K562 (cell line): ENCODE results near the gene CLDND2. TPM values are rescaled to one million over a fixed set of nuclear protein-coding genes. Genes with fewer than 3 reads are reported as not detected.
A peak's percentile ranks its signal among the peaks of the same experiment; 100 is the strongest.

Source experiments
- ASH1L ChIP-seq: fragments of 450-650 bp; IDR thresholded peaks from 2 replicates; pipeline ENCODE4 v1.6.1; 2018; ENCODE audit warnings: borderline replicate concordance, mild to moderate bottlenecking, low read depth; ENCODE audit not compliant: partially characterized antibody
- ATF1 ChIP-seq, 2 experiments: fragments of 450-650 bp in 1 of 2; IDR thresholded peaks; 2 replicates each; pipeline ENCODE4 v1.6.1; 2016; ENCODE audit warnings: missing compliant biosample characterization in 1 of 2, missing genetic modification characterization in 1 of 2
- CTBP1 ChIP-seq: fragments of 450-650 bp; IDR thresholded peaks from 2 replicates; pipeline ENCODE4 v1.6.1; 2016; ENCODE audit warnings: borderline replicate concordance
- HES1 ChIP-seq: fragments of 450-650 bp; IDR thresholded peaks from 2 replicates; pipeline ENCODE4 v1.6.1; 2016; ENCODE audit warnings: low read depth, mild to moderate bottlenecking, moderate library complexity
- KDM1A ChIP-seq, 2 experiments: fragments of 450-650 bp; IDR thresholded peaks; 2 replicates each; pipeline ENCODE4 v1.6.1; 2016; ENCODE audit warnings: mild to moderate bottlenecking in 2 of 2
- KHSRP ChIP-seq: fragments of 450-650 bp; IDR thresholded peaks from 2 replicates; pipeline ENCODE4 v1.6.1; 2017
- RBFOX2 ChIP-seq: fragments of 200-400 bp; formaldehyde crosslinking; IDR thresholded peaks from 2 replicates; pipeline ENCODE4 v1.6.1; 2017; ENCODE audit warnings: low read depth, mild to moderate bottlenecking, low read length, moderate library complexity
- SRSF3 ChIP-seq: fragments of 200-400 bp; formaldehyde crosslinking; IDR thresholded peaks from 2 replicates; pipeline ENCODE4 v1.6.1; 2016; ENCODE audit warnings: mild to moderate bottlenecking, low read length, moderate library complexity; ENCODE audit not compliant: insufficient read depth
- VEZF1 ChIP-seq: fragments of 200-800 bp; sonication (Bioruptor generic); IDR thresholded peaks from 2 replicates; pipeline ENCODE4 v1.6.1; 2017; ENCODE audit warnings: missing genetic modification characterization, missing compliant biosample characterization
- ZBTB33 ChIP-seq: sonication (generic); formaldehyde crosslinking; IDR thresholded peaks from 2 replicates; pipeline ENCODE4 v1.8.1; 2023; ENCODE audit warnings: mild to moderate bottlenecking, missing genetic modification reagents
- ZNF24 ChIP-seq: fragments of 450-650 bp; IDR thresholded peaks from 2 replicates; pipeline ENCODE4 v1.6.1; 2016
- ZNF253 ChIP-seq: fragments of 250-450 bp; sonication (Bioruptor Pico); conservative IDR thresholded peaks from 2 replicates; pipeline ENCODE4 v1.6.1; 2021; ENCODE audit warnings: mild to moderate bottlenecking
- ZNF431 ChIP-seq: sonication (generic); formaldehyde crosslinking; IDR thresholded peaks from 2 replicates; pipeline ENCODE4 v1.8.0; 2022; ENCODE audit warnings: mild to moderate bottlenecking, missing genetic modification reagents
- polyA plus RNA-seq, 8 experiments: library from polyadenylated mRNA; depleted of rRNA in 4 of 8; stranded (reverse) in 5 of 8; unstranded in 3 of 8; fragments of >200 nt; fragmentation: Nextera tagmentation in 2 of 8; fragmentation: Illumina TruSeq in 1 of 8; extraction: Ambion mirVana in 2 of 8; extraction: Trizol in 1 of 8; gene quantifications; 2 replicates each; pipeline versions ENCODE4 v1.2.1 to v1.2.3, GENCODE V29; 2011 to 2014; ENCODE audit warnings: inconsistent platforms in 1 of 8, missing spikeins in 1 of 8
- total RNA-seq, 7 experiments: library from RNA; depleted of rRNA in 6 of 7; stranded (reverse); fragments of >200 nt in 6 of 7; fragmentation: Illumina TruSeq in 2 of 7; extraction: Trizol in 2 of 7; gene quantifications; 2 replicates each; pipeline versions ENCODE4 v1.2.1 to v1.2.3, GENCODE V29; 2011 to 2021; ENCODE audit warnings: low replicate concordance in 1 of 7
- TF ChIP-seq, protein P1 (sequence below), 2 experiments: fragments of 450-650 bp; conservative IDR thresholded peaks; 2 replicates each; pipeline ENCODE4 v1.6.1; 2017; ENCODE audit warnings: mild to moderate bottlenecking in 2 of 2, moderate library complexity in 2 of 2
- TF ChIP-seq, protein P2 (sequence below): fragments of 250-450 bp; sonication (Bioruptor Pico); IDR thresholded peaks from 2 replicates; pipeline ENCODE4 v1.5.0; 2021; ENCODE audit warnings: mild to moderate bottlenecking, moderate library complexity
- TF ChIP-seq, protein P3 (sequence below): fragments of 450-650 bp; IDR thresholded peaks from 2 replicates; pipeline ENCODE4 v1.6.1; 2018; ENCODE audit warnings: mild to moderate bottlenecking, low read depth; ENCODE audit not compliant: partially characterized antibody

The CLDND2 gene
- total and polyA plus RNA-seq, 9 of the 15 experiments (the other 6 are each of a cell fraction or from before 2014, with no cell fraction given): 0.45 to 4.0 (median 1.2) TPM; not detected in 3

DNA sequence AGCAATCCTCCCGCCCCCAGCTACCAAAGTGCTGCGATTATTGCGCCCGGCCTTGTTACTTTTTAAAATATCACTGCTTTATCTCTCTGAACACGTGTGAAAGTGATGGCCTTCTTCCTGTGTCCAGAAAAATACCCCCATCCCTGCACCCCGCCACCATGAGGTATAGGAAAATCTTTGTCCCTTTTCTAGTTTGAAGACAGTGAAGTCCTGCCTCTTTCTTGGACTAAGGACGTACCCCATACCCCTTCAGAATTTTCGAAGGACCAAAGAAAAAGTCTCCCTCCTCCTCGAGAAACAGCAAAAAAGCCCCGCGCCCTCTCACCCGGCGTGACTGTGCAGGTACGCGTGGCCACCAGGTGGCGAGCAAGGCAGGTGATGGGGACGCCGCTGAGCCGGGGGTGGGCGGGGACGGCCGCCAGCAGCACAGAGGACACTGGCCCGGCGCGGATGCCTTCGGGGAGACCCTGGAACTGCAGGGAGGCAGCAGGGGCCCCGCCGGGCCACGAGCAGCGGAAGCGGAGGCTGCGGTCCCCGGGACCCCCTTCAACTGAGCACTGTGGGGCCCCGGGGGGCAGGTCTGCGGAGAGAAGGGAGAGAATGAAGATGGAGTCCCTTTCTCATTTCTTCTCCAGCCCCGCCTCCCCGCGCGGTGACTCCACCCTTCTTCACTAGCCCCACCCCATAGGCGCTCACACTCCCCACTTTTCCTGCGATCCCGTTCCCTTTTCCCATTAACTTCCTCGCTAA is 30.1 kb downstream of the CLDND2 start (continued):
- TF ChIP-seq ZBTB33 (CRISPR knock-in tag): no peak
- TF ChIP-seq KHSRP: no peak
- peak; percentile 60 for TF ChIP-seq RBFOX2
- TF ChIP-seq VEZF1: peak; percentile 72
- TF ChIP-seq KDM1A (IDR thresholded peaks at IDR 0.05): peak; percentile 33 to 61; a peak in 2 of 4 replicates
- TF ChIP-seq, protein P1, sequence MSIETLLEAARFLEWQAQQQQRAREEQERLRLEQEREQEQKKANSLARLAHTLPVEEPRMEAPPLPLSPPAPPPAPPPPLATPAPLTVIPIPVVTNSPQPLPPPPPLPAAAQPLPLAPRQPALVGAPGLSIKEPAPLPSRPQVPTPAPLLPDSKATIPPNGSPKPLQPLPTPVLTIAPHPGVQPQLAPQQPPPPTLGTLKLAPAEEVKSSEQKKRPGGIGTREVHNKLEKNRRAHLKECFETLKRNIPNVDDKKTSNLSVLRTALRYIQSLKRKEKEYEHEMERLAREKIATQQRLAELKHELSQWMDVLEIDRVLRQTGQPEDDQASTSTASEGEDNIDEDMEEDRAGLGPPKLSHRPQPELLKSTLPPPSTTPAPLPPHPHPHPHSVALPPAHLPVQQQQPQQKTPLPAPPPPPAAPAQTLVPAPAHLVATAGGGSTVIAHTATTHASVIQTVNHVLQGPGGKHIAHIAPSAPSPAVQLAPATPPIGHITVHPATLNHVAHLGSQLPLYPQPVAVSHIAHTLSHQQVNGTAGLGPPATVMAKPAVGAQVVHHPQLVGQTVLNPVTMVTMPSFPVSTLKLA (conservative IDR thresholded peaks at IDR 0.05): peak; percentile 85 to 88
- TF ChIP-seq, protein P2, sequence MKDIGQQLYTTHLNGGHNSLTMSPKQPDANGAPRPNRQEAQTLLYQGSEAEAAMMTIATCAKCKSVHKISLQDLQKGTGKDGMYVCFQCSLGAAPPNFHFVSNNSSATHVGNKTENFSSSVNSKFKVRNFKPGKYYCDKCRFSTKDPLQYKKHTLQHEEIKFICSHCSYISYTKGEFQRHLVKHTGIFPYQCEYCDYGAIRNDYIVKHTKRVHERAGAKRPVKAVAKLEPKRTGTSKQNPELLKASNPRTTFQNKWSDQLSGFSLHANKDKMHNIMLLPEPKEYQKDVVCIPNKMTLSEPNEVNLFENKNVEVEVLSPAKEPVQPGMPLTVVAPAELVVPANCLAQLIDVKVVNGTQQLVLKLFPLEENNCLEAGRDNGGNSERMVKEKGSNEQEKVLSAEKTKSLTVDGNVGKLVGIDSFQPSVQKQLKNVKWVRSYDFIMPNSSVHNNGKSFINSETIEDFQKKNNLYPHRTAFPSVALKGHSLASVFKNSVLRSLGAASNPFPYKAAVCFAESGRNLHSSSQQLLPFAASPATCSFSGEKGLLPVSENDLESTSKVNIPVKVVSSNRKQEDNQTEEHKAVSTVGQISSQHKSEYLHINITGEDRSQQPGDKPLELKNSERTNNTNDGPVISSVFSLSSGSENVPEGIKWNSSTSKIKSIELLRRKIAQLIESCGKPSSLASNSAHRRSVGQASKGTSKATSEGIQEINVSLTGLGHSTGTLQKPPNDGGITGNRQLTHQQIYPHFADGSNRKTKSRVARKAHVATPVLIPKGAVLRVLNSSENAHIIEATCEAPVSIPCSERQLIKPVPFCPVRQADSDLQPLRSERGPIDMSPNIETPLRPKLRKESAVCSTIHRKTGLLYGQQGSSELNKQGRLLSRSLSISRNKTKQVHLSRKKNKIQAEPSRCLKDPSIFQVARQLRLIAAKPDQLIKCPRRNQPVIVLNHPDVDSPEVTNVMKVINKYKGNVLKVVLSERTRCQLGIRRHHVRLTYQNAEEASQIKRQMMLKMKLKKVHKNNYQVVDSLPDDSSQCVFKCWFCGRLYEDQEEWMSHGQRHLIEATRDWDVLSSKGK (CRISPR knock-in tag): no peak
- TF ChIP-seq ATF1 (CRISPR knock-in tag; IDR thresholded peaks at IDR 0.05): no peak
- peak; percentile 41; the same call in 1 of the 2 replicates for TF ChIP-seq ATF1 (tag; IDR thresholded peaks at IDR 0.05)
- TF ChIP-seq ZNF24: 0 out of 2 replicates have a peak, but pooled peaks have one; percentile 1
- no peak for TF ChIP-seq SRSF3
- TF ChIP-seq HES1: no peak
- no peak for TF ChIP-seq ZNF253 (CRISPR knock-in tag)
- TF ChIP-seq CTBP1: peak; percentile 57
- TF ChIP-seq ASH1L: peak; percentile 53
- TF ChIP-seq, protein P3, sequence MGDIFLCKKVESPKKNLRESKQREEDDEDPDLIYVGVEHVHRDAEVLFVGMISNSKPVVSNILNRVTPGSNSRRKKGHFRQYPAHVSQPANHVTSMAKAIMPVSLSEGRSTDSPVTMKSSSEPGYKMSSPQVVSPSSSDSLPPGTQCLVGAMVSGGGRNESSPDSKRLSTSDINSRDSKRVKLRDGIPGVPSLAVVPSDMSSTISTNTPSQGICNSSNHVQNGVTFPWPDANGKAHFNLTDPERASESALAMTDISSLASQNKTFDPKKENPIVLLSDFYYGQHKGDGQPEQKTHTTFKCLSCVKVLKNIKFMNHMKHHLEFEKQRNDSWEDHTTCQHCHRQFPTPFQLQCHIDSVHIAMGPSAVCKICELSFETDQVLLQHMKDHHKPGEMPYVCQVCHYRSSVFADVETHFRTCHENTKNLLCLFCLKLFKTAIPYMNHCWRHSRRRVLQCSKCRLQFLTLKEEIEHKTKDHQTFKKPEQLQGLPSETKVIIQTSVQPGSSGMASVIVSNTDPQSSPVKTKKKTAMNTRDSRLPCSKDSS: no peak
- TF ChIP-seq ZNF431: peak; percentile 21; the same call in 1 of the 2 replicates
